ENCODE data around the gene PIGT.

GRCh38 chr20:45440424-45440823, 24.5 kb downstream of the PIGT start:
- no peak for TF ChIP-seq POLR2AphosphoS5 (IDR thresholded peaks at IDR 0.05; ENCODE audit: low read depth, low read length)
- no peak for TF ChIP-seq TAF1 (IDR thresholded peaks at IDR 0.05; ENCODE audit: borderline replicate concordance, insufficient read depth, low read length)
- TF ChIP-seq FOXP2 (optimal IDR thresholded peaks at IDR 0.05; ENCODE audit: borderline replicate concordance, extremely low read depth, extremely low read length, insufficient read depth) = no peak
- TF ChIP-seq REST (IDR thresholded peaks at IDR 0.05; ENCODE audit: insufficient read depth in 1 of 2, low read depth in 2 of 2, low read length in 2 of 2) = no peak
- TF ChIP-seq SIN3A (IDR thresholded peaks at IDR 0.05; ENCODE audit: borderline replicate concordance, insufficient read depth, low read length) = no peak

Measured in PFSK-1 (cell line).